ENCODE data around the gene MANSC1.

- TF ChIP-seq CTCF (IDR thresholded peaks at IDR 0.05), result no peak
- TF ChIP-seq POLR2A (IDR thresholded peaks at IDR 0.05), result no peak
Observed at GRCh38 chr12:12350868-12351463, 924 bp upstream of the MANSC1 start.
